ENCODE results near the gene KCNQ1. TPM values are rescaled to one million over a fixed set of nuclear protein-coding genes. Genes with fewer than 3 reads are reported as not detected.

Gene KCNQ1
- polyA plus RNA-seq, 1 donor (not counting 4 experiments of a cell fraction or from before 2014, with no cell fraction given), result not detected

DNA sequence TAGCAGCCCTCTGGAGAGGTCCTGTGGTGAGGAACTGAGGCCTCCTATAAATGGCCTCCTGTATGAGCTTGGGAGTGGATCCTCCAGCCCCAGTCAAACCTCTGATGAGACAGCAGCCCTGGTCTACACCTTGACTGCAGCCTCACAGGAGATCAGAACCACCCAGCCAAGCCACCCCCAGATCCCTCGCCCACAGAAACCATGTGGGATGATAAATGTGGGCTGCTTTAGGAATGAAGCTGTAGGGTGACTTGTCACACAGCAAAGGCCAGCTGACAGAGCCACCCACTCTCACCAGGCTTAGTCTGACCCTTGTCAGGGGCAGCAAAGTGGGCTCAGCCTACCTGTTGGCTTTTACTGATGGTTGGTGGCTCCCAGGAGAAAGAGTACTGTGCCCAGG is 261.5 kb downstream of the KCNQ1 start:
- H3K4me2 ChIP-seq (ENCODE audit: control insufficient read depth, extremely low read depth, insufficient read depth, low read depth, low read length), result no peak overlapping the region
- H3K27ac ChIP-seq (ENCODE audit: control insufficient read depth, insufficient read depth, low read length), result no peak overlapping the region
- no peaks in the 10 kb centered on the region for H3K9me1 ChIP-seq (ENCODE audit: control insufficient read depth, extremely low read depth, insufficient read depth, low read length)
- H3K4me1 ChIP-seq (ENCODE audit: control insufficient read depth, extremely low read depth, insufficient read depth, low read length), result no peaks in the 10 kb centered on the region
- TF ChIP-seq EZH2 (IDR thresholded peaks at IDR 0.05; ENCODE audit: low read length), result no peak
- TF ChIP-seq, protein P1, sequence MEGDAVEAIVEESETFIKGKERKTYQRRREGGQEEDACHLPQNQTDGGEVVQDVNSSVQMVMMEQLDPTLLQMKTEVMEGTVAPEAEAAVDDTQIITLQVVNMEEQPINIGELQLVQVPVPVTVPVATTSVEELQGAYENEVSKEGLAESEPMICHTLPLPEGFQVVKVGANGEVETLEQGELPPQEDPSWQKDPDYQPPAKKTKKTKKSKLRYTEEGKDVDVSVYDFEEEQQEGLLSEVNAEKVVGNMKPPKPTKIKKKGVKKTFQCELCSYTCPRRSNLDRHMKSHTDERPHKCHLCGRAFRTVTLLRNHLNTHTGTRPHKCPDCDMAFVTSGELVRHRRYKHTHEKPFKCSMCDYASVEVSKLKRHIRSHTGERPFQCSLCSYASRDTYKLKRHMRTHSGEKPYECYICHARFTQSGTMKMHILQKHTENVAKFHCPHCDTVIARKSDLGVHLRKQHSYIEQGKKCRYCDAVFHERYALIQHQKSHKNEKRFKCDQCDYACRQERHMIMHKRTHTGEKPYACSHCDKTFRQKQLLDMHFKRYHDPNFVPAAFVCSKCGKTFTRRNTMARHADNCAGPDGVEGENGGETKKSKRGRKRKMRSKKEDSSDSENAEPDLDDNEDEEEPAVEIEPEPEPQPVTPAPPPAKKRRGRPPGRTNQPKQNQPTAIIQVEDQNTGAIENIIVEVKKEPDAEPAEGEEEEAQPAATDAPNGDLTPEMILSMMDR (optimal IDR thresholded peaks at IDR 0.05 in 1 of 3, IDR thresholded peaks at IDR 0.05 in 1 of 3, conservative IDR thresholded peaks at IDR 0.05 in 1 of 3; ENCODE audit: extremely low read depth in 1 of 3, insufficient read depth in 2 of 3, low read length in 3 of 3), result no peak
- no peak for DNase-seq (ENCODE audit: low read depth, low spot score)
- H3K4me3 ChIP-seq (ENCODE audit: control insufficient read depth in 2 of 3, extremely low read depth in 1 of 3, insufficient read depth in 2 of 3, low read depth in 1 of 3, low read length in 3 of 3), result no peak overlapping the region
- no peak for FAIRE-seq
- no peak overlapping the region for H2AFZ ChIP-seq (ENCODE audit: control insufficient read depth, low read length)
- H3K27me3 ChIP-seq (ENCODE audit: control insufficient read depth, extremely low read depth, insufficient read depth, low read length), result peaks cover 21% of the 10 kb centered on the region
- H4K20me1 ChIP-seq (ENCODE audit: control insufficient read depth, extremely low read depth, insufficient read depth, low read length), result peaks cover 3% of the 10 kb centered on the region
- no peaks in the 10 kb centered on the region for H3K36me3 ChIP-seq (ENCODE audit: control insufficient read depth in 2 of 2, extremely low read depth in 1 of 2, insufficient read depth in 2 of 2, low read length in 2 of 2)
- H3K9ac ChIP-seq (ENCODE audit: control insufficient read depth, extremely low read depth, insufficient read depth, low read length), result no peak overlapping the region
- dilution Hi-C loops (cut with MboI; ENCODE audit: extremely low pct_ligation_motif_present, low sequenced_read_pairs), result no loop called here
- no peaks in the 10 kb centered on the region for H3K9me3 ChIP-seq (ENCODE audit: control insufficient read depth, low read depth, low read length)
- no peaks in the 10 kb centered on the region for H3K79me2 ChIP-seq (ENCODE audit: control insufficient read depth, insufficient read depth, low read length)

DNA sequence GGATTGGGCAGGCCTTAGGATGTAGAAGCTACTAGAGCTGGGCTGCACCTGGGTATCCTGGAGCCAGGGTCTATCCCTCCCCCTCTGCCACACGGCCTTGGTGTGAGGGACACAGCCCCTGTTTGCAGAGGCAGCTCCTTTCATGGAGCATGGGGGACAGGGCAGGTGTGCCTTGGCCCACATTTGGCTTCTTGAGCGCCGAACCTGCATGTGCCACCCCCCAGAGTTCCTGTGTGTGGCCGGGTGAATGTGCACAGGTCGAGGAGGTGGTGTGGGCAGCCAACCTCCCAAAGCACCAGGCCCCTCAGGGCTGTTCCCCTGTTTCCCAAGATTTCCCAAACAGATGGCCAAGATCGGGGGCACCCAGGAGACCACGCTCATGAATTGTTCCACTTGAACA is 262.9 kb downstream of the KCNQ1 start:
- Histone ChIP-seq H3K9me3 (ENCODE audit: control insufficient read depth, low read depth, low read length) (no peaks in the 10 kb centered on the region), H3K27me3 (ENCODE audit: control insufficient read depth, extremely low read depth, insufficient read depth, low read length) (peaks cover 28% of the 10 kb centered on the region), H3K4me1 (ENCODE audit: control insufficient read depth, extremely low read depth, insufficient read depth, low read length) (no peaks in the 10 kb centered on the region), H3K27ac (ENCODE audit: control insufficient read depth, insufficient read depth, low read length) (no peak overlapping the region), H3K4me3 (ENCODE audit: control insufficient read depth in 2 of 3, extremely low read depth in 1 of 3, insufficient read depth in 2 of 3, low read depth in 1 of 3, low read length in 3 of 3) (no peak overlapping the region), H3K79me2 (ENCODE audit: control insufficient read depth, insufficient read depth, low read length) (no peaks in the 10 kb centered on the region), H3K9me1 (ENCODE audit: control insufficient read depth, extremely low read depth, insufficient read depth, low read length) (no peaks in the 10 kb centered on the region), H3K9ac (ENCODE audit: control insufficient read depth, extremely low read depth, insufficient read depth, low read length) (no peak overlapping the region), H3K36me3 (ENCODE audit: control insufficient read depth in 2 of 2, extremely low read depth in 1 of 2, insufficient read depth in 2 of 2, low read length in 2 of 2) (no peaks in the 10 kb centered on the region), H2AFZ (ENCODE audit: control insufficient read depth, low read length) (no peak overlapping the region), H3K4me2 (ENCODE audit: control insufficient read depth, extremely low read depth, insufficient read depth, low read depth, low read length) (no peak overlapping the region), H4K20me1 (ENCODE audit: control insufficient read depth, extremely low read depth, insufficient read depth, low read length) (peaks cover 3% of the 10 kb centered on the region)
- no peak for TF ChIP-seq EZH2 (IDR thresholded peaks at IDR 0.05; ENCODE audit: low read length)
- TF ChIP-seq, protein P1 (optimal IDR thresholded peaks at IDR 0.05 in 1 of 3, IDR thresholded peaks at IDR 0.05 in 1 of 3, conservative IDR thresholded peaks at IDR 0.05 in 1 of 3; ENCODE audit: extremely low read depth in 1 of 3, insufficient read depth in 2 of 3, low read length in 3 of 3), result no peak
- no peak for FAIRE-seq
- dilution Hi-C loops (cut with MboI; ENCODE audit: extremely low pct_ligation_motif_present, low sequenced_read_pairs), result no loop called here
- DNase-seq (ENCODE audit: low read depth, low spot score), result no peak

Data from keratinocyte (primary cell).